Measurements from ENCODE around the gene KCNJ10. TPM values are rescaled to one million over a fixed set of nuclear protein-coding genes. Genes with fewer than 3 reads are reported as not detected.

Gene KCNJ10
- total RNA-seq, 1 donor from 2014 or later: 0.27 TPM

DNA sequence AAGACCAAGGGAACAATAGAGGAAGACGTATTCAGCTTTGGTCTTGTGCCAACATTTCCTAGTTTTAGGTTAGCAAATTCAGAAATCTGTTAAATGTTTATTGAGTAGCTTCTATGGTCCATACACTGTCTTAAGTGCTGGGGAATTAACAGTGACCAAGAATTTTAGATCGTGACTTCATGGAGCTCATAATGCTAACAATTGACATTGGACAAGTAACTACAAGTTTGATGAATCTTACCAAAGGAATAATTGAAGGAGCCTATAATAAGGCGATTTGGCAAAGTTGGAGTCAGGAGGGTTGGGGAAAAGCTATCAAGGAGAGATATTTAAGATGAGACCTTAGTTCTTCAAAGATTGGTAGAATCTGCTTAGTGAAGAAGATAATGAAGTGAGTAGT lies 114.5 kb downstream of the KCNJ10 start:
- no peaks in the 10 kb centered on the region for H4K20me1 ChIP-seq (ENCODE audit: insufficient read depth, low read length)
- Mint-ChIP-seq H3K27me3 (ENCODE audit: low read depth, unreplicated experiment) (peaks cover 11% of the 10 kb centered on the region), H3K4me3 (ENCODE audit: unreplicated experiment) (no peak overlapping the region), H3K4me1 (ENCODE audit: low read depth, unreplicated experiment) (peaks cover 14% of the 10 kb centered on the region), H3K36me3 (ENCODE audit: low read depth, unreplicated experiment) (no peaks in the 10 kb centered on the region), H3K27ac (ENCODE audit: unreplicated experiment) (no peak overlapping the region), H3K9me3 (ENCODE audit: unreplicated experiment) (no peaks in the 10 kb centered on the region)
- peaks cover 6% of the 10 kb centered on the region for H3K27me3 ChIP-seq (ENCODE audit: insufficient read depth, low read length)
- H3K27ac ChIP-seq (ENCODE audit: low read depth, low read length): no peak overlapping the region
- no peak overlapping the region for H3K4me3 ChIP-seq (ENCODE audit: insufficient read depth, low read depth, low read length)
- H3K9ac ChIP-seq (ENCODE audit: low read length): no peak overlapping the region
- no peaks in the 10 kb centered on the region for H3K79me2 ChIP-seq (ENCODE audit: insufficient read depth, low read length)
- H3K4me1 ChIP-seq (ENCODE audit: insufficient read depth, low read length): peaks cover 3% of the 10 kb centered on the region
- FAIRE-seq (no peak), DNase-seq (ENCODE audit: low read depth) (no peak)
- no peaks in the 10 kb centered on the region for H3K9me3 ChIP-seq (ENCODE audit: insufficient read depth, low read depth, low read length)
- TF ChIP-seq EZH2 (IDR thresholded peaks at IDR 0.05; ENCODE audit: insufficient read depth, low read length): no peak
- TF ChIP-seq, protein P1, sequence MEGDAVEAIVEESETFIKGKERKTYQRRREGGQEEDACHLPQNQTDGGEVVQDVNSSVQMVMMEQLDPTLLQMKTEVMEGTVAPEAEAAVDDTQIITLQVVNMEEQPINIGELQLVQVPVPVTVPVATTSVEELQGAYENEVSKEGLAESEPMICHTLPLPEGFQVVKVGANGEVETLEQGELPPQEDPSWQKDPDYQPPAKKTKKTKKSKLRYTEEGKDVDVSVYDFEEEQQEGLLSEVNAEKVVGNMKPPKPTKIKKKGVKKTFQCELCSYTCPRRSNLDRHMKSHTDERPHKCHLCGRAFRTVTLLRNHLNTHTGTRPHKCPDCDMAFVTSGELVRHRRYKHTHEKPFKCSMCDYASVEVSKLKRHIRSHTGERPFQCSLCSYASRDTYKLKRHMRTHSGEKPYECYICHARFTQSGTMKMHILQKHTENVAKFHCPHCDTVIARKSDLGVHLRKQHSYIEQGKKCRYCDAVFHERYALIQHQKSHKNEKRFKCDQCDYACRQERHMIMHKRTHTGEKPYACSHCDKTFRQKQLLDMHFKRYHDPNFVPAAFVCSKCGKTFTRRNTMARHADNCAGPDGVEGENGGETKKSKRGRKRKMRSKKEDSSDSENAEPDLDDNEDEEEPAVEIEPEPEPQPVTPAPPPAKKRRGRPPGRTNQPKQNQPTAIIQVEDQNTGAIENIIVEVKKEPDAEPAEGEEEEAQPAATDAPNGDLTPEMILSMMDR (IDR thresholded peaks at IDR 0.05; ENCODE audit: insufficient read depth, low read depth, low read length): no peak
- no peak overlapping the region for H2AFZ ChIP-seq (ENCODE audit: low read depth, low read length)
- H3K36me3 ChIP-seq (ENCODE audit: insufficient read depth, low read length): no peaks in the 10 kb centered on the region
- H3K4me2 ChIP-seq (ENCODE audit: low read length): no peak overlapping the region

DNA sequence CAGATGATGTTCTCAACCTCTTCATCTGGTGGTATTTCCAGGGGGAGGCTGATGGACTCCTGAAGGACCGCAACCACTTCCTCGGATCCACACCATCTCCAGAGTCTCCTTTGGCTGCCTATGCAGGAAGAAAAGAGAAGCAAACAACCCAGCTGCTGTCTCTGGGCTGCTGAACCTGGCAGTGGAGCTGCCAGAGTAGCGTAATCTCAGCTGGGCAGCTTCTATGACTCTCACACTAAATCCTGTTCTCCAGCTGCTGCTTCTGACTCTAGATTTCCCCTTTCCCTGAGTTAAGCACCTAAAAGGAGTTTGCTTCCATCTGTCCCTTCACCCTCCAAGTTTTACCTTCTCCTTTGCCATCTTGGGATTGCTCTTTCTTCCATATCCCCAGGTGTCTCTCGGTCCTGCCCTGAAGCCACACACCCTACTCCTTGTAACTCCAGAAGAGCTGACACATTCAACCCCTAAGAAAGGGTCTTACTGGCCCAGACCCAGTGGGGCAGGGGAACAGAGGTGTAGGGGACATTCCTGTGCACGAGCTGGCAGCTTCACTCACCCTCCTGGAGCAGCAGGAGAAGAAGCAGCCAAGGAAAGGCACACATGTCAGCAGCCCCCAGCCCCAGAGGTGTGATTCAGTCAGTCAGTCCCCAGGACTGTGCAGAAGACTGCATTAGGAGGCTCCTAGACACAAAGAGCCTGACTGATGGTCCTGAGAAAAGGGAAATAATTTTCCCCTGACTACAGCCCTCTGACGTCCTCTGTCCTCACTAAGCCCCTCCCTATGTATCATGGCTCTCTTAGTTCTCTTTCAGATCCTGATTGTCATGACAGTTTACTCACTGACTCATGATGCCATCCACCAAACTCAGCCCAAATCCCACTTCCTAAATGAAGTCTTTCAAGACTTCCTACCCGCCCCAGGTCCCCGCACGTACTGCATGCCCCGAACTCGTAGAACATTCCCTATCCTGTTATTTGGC lies 116.1 kb downstream of the KCNJ10 start, which contains the start of gene SLAMF9:
Gene SLAMF9, minus strand, starts transcription at position 702 of the 980 bp plus-strand sequence. Its CDS starts 100 bp downstream, at position 602.
- H3K4me3 Mint-ChIP-seq (ENCODE audit: unreplicated experiment): no peak within 1 kb of the TSS
- peak within 1 kb of the TSS; percentile 38 for H3K27ac Mint-ChIP-seq (ENCODE audit: unreplicated experiment)
- peaks cover 13% of the 10 kb centered on the region for H3K4me1 Mint-ChIP-seq (ENCODE audit: low read depth, unreplicated experiment)
- H3K27me3 Mint-ChIP-seq (ENCODE audit: low read depth, unreplicated experiment): peaks cover 22% of the 10 kb centered on the region
- H3K27me3 ChIP-seq (ENCODE audit: insufficient read depth, low read length): peaks cover 6% of the 10 kb centered on the region
- no peak within 1 kb of the TSS for H3K9ac ChIP-seq (ENCODE audit: low read length)
- peaks cover 3% of the 10 kb centered on the region for H3K4me1 ChIP-seq (ENCODE audit: insufficient read depth, low read length)
- FAIRE-seq (no peak), DNase-seq (ENCODE audit: low read depth) (peak; percentile 47)
- H3K4me3 ChIP-seq (ENCODE audit: insufficient read depth, low read depth, low read length): no peak within 1 kb of the TSS
- no peaks in the 10 kb centered on the region for H3K36me3 ChIP-seq (ENCODE audit: insufficient read depth, low read length)
- TF ChIP-seq EZH2 (IDR thresholded peaks at IDR 0.05; ENCODE audit: insufficient read depth, low read length): no peak
- TF ChIP-seq, protein P1 (IDR thresholded peaks at IDR 0.05; ENCODE audit: insufficient read depth, low read depth, low read length): no peak
- H3K79me2 ChIP-seq (ENCODE audit: insufficient read depth, low read length): no peaks in the 10 kb centered on the region
- no peaks in the 10 kb centered on the region for H4K20me1 ChIP-seq (ENCODE audit: insufficient read depth, low read length)
- H3K9me3 ChIP-seq (ENCODE audit: insufficient read depth, low read depth, low read length): no peaks in the 10 kb centered on the region
- no peaks in the 10 kb centered on the region for H3K9me3 Mint-ChIP-seq (ENCODE audit: unreplicated experiment)
- H3K36me3 Mint-ChIP-seq (ENCODE audit: low read depth, unreplicated experiment): no peaks in the 10 kb centered on the region
- H2AFZ ChIP-seq (ENCODE audit: low read depth, low read length): no peak within 1 kb of the TSS
- peak within 1 kb of the TSS; percentile 44 for H3K4me2 ChIP-seq (ENCODE audit: low read length)
- H3K27ac ChIP-seq (ENCODE audit: low read depth, low read length): no peak within 1 kb of the TSS

Measured in astrocyte (in vitro differentiated cells and primary cell).